HG03025 (cell line): ENCODE measurements around the gene HS3ST3B1.

Source experiments
- ATAC-seq: cut with Tn5 transposase; IDR thresholded peaks from one replicate; pipeline ENCODE4 v1.9.1; 2021; ENCODE audit warnings: mild to moderate bottlenecking, moderate library complexity; ENCODE audit not compliant: unreplicated experiment, low FRiP score

The HS3ST3B1 gene

GRCh38 chr17:14398766-14399165 lies 97.9 kb downstream of the HS3ST3B1 start:
- no peak for ATAC-seq
